OCI-LY7 (cell line): ENCODE results near the gene NHS.

ENCODE experiments used
- EZH2phosphoT487 ChIP-seq: fragments of 200-600 bp; sonication (generic); IDR thresholded peaks from 2 replicates; pipeline ENCODE4 v1.6.1; 2018; ENCODE audit warnings: low read depth, borderline replicate concordance, mild to moderate bottlenecking, mixed run types, antibody characterized with exemption, low read length, moderate library complexity, mixed read lengths
- TF ChIP-seq, protein P1 (sequence below): fragments of 200-600 bp; sonication (generic); conservative IDR thresholded peaks from 2 replicates; pipeline ENCODE4 v1.5.1; 2014; ENCODE audit warnings: mild to moderate bottlenecking, antibody characterized with exemption, low read length, moderate library complexity, mixed read lengths

DNA sequence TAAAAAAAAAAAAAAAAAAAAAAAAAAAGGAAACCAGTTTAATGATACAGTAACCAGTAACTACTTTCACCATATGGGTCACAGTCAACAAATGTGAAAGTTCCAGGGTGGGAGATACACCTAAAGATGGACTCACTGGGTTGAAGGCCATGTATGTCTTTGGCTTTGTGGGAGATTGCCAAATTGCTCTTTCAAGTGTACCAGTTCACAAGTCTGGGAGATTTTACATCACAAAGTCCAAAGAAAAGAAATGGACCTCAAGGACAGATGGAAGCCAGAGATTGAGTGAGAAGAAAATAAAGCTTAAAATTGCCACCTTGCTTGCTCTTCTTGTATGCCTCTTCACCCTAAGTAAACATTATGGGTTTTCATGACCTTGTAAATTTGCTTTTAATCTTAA, 65.3 kb downstream of the NHS start:
- TF ChIP-seq EZH2phosphoT487, result no peak
- TF ChIP-seq, protein P1, sequence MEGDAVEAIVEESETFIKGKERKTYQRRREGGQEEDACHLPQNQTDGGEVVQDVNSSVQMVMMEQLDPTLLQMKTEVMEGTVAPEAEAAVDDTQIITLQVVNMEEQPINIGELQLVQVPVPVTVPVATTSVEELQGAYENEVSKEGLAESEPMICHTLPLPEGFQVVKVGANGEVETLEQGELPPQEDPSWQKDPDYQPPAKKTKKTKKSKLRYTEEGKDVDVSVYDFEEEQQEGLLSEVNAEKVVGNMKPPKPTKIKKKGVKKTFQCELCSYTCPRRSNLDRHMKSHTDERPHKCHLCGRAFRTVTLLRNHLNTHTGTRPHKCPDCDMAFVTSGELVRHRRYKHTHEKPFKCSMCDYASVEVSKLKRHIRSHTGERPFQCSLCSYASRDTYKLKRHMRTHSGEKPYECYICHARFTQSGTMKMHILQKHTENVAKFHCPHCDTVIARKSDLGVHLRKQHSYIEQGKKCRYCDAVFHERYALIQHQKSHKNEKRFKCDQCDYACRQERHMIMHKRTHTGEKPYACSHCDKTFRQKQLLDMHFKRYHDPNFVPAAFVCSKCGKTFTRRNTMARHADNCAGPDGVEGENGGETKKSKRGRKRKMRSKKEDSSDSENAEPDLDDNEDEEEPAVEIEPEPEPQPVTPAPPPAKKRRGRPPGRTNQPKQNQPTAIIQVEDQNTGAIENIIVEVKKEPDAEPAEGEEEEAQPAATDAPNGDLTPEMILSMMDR, result no peak
